ENCODE results near the gene PLCB4. TPM values are rescaled to one million over a fixed set of nuclear protein-coding genes. Genes with fewer than 3 reads are reported as not detected.

Gene PLCB4
- total RNA-seq, 1 donor from 2014 or later: 12.0 TPM

DNA sequence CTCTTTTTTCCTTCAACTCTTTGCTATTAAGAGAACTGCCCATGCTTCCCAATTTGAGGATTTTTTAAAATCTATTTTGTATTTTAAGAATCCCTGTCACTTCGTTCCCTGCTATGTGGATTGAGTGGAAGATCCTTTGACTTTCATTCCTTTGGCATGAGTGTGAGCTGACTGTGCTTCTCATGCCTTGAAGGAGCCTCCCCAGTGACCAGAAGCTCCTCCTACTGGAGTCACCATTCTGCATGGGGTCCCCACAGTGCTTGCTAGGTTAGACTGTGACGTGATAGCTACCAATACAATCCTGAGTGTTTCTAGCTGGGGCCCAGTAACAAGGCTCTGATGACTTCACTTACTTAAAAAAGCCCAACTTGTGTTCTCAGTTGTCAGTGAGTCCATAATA is 341.1 kb downstream of the PLCB4 start:
- intact Hi-C loops (cut with DNase I): loop anchor here (2.0 kb wide), 1 partner anchor 199 kb away; no protein-coding TSS in a partner anchor
- TF ChIP-seq CTCF (IDR thresholded peaks at IDR 0.05) (no peak), POLR2A (IDR thresholded peaks at IDR 0.05) (no peak), POLR2AphosphoS5 (IDR thresholded peaks at IDR 0.05; ENCODE audit: insufficient read depth in 1 of 2, low read depth in 1 of 2) (no peak)
- no peaks in the 10 kb centered on the region for H3K36me3 ChIP-seq

GRCh38 chr20:9411833-9412232 is 342.9 kb downstream of the PLCB4 start:
- Histone ChIP-seq H3K4me3 (no peak overlapping the region), H3K9me3 (no peaks in the 10 kb centered on the region), H3K27me3 (no peaks in the 10 kb centered on the region), H3K4me1 (no peaks in the 10 kb centered on the region), H3K36me3 (no peaks in the 10 kb centered on the region), H3K27ac (no peak overlapping the region)
- intact Hi-C loops (cut with DNase I): no loop called here
- TF ChIP-seq POLR2A (IDR thresholded peaks at IDR 0.05) (no peak), POLR2AphosphoS5 (IDR thresholded peaks at IDR 0.05; ENCODE audit: insufficient read depth in 1 of 2, low read depth in 1 of 2) (no peak), CTCF (IDR thresholded peaks at IDR 0.05) (no peak)
- DNase-seq (ENCODE audit: extremely low spot score in 2 of 2): no peak

More for the DNA sequence above, 341.1 kb downstream of the PLCB4 start:
- no peak for DNase-seq (ENCODE audit: extremely low spot score in 2 of 2)
- Histone ChIP-seq H3K27ac (no peak overlapping the region), H3K4me1 (no peaks in the 10 kb centered on the region), H3K4me3 (no peak overlapping the region), H3K9me3 (no peaks in the 10 kb centered on the region), H3K27me3 (no peaks in the 10 kb centered on the region)

DNA sequence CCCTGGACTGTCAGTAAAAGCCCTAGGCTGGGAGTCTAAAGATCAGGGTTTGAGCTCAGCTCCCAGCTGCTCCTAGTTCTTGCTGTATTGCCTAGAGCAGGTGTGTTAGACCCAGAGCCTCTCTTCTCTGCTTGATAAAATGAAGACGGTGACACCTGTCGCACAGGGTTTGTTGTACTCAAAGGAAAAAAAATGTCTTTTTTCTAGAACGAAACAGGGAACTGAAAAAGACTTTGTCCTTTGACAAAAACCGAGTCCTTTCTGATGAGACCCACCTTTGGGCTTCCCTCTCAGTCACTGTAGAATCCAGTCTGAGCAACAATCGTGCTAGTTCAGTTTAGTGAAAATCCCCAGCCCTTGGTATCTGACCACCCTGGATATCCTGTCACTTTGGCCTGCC is 343.4 kb downstream of the PLCB4 start:
- no peak overlapping the region for H3K27ac ChIP-seq

DNA sequence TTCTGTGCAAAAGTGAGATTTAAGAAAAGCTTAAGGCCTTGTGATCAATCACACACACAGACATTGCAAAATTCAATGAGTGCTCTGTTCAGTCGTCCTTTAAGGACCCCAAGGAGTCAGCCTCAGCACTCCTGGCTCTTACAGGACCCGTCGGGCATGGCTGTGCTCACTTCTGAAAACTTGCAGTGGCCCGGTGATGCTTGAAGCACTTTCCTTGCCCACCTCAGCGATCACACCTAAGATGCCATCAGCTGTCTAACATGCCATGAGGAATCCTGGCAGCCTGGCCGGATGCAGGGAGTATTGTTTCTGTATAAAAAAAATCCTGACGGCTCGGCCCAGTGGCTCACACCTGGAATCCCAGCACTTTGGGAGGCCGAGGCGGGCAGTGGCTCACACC is 344.1 kb downstream of the PLCB4 start:
- TF ChIP-seq POLR2A (IDR thresholded peaks at IDR 0.05) (no peak), POLR2AphosphoS5 (IDR thresholded peaks at IDR 0.05; ENCODE audit: insufficient read depth in 1 of 2, low read depth in 1 of 2) (no peak), CTCF (IDR thresholded peaks at IDR 0.05) (no peak)
- DNase-seq (ENCODE audit: extremely low spot score in 2 of 2): no peak
- Histone ChIP-seq H3K4me3 (no peak overlapping the region), H3K9me3 (no peaks in the 10 kb centered on the region), H3K36me3 (no peaks in the 10 kb centered on the region), H3K4me1 (no peaks in the 10 kb centered on the region), H3K27me3 (no peaks in the 10 kb centered on the region), H3K27ac (no peak overlapping the region)
- intact Hi-C loops (cut with DNase I): no loop called here

More for the DNA sequence above, 343.4 kb downstream of the PLCB4 start:
- DNase-seq (ENCODE audit: extremely low spot score in 2 of 2): no peak
- Histone ChIP-seq H3K9me3 (no peaks in the 10 kb centered on the region), H3K4me1 (no peaks in the 10 kb centered on the region), H3K27me3 (no peaks in the 10 kb centered on the region), H3K4me3 (no peak overlapping the region), H3K36me3 (no peaks in the 10 kb centered on the region)
- intact Hi-C loops (cut with DNase I): no loop called here
- TF ChIP-seq CTCF (IDR thresholded peaks at IDR 0.05) (no peak), POLR2A (IDR thresholded peaks at IDR 0.05) (no peak), POLR2AphosphoS5 (IDR thresholded peaks at IDR 0.05; ENCODE audit: insufficient read depth in 1 of 2, low read depth in 1 of 2) (no peak)

- no peaks in the 10 kb centered on the region for H3K27me3 ChIP-seq
- intact Hi-C loops (cut with DNase I): no loop called here
- H3K4me1 ChIP-seq: no peaks in the 10 kb centered on the region
- no peaks in the 10 kb centered on the region for H3K36me3 ChIP-seq
- H3K4me3 ChIP-seq: no peak overlapping the region
- no peaks in the 10 kb centered on the region for H3K9me3 ChIP-seq
- no peak for DNase-seq (ENCODE audit: extremely low spot score in 2 of 2)
- TF ChIP-seq POLR2A (IDR thresholded peaks at IDR 0.05) (no peak), CTCF (IDR thresholded peaks at IDR 0.05) (no peak), POLR2AphosphoS5 (IDR thresholded peaks at IDR 0.05; ENCODE audit: insufficient read depth in 1 of 2, low read depth in 1 of 2) (no peak)
- H3K27ac ChIP-seq: no peak overlapping the region
Measured at GRCh38 chr20:9415426-9415825, 346.5 kb downstream of the PLCB4 start.

All from vagina (tissue), 2 donors.